ENCODE results near the gene PSMB4. TPM values are rescaled to one million over a fixed set of nuclear protein-coding genes. Genes with fewer than 3 reads are reported as not detected.
"Not testable (repeated sequence)": the region's sequence is repeated elsewhere in the genome, so short reads cannot be mapped to it uniquely, and the experiment has no call there.

PSMB4 gene
- polyA plus RNA-seq, 4 donors: 230 to 434 (median 365) TPM

- H3K36me3 ChIP-seq (ENCODE audit: control insufficient read depth in 3 of 3, insufficient read depth in 2 of 3, low read depth in 1 of 3, low read length in 3 of 3): peaks cover 7 to 42% (median 8%) of the 10 kb centered on the region in 3 donors
- no peak overlapping the region for H3K4me3 ChIP-seq (ENCODE audit: low read depth in 1 of 3, low read length in 3 of 3)
- H3K9me3 ChIP-seq (ENCODE audit: control insufficient read depth in 2 of 2, insufficient read depth in 1 of 2, low read depth in 1 of 2, low read length in 1 of 2): no peaks in the 10 kb centered on the region
- no peak for FAIRE-seq
- DNase-seq: no peak
- no peaks in the 10 kb centered on the region for H3K4me1 ChIP-seq (ENCODE audit: control insufficient read depth in 3 of 3, insufficient read depth in 2 of 3, low read depth in 1 of 3, low read length in 2 of 3)
- no peak overlapping the region for H3K27ac ChIP-seq (ENCODE audit: low read depth in 1 of 3, low read length in 2 of 3)
- 82 to 86% (median 85%) methylated on average over 6 of the region's 6 CpGs for WGBS, 3 donors
- no peaks in the 10 kb centered on the region for H3K27me3 ChIP-seq (ENCODE audit: control insufficient read depth in 3 of 3, insufficient read depth in 3 of 3, low read length in 3 of 3)
These were observed 37.6 kb downstream of the PSMB4 start for GRCh38 chr1:151436985-151437384.

GRCh38 chr1:151437396-151437795 lies 38.0 kb downstream of the PSMB4 start:
- WGBS, 3 donors: 69 to 80% (median 71%) methylated on average over 8 of the region's 8 CpGs
- H3K27me3 ChIP-seq (ENCODE audit: control insufficient read depth in 3 of 3, insufficient read depth in 3 of 3, low read length in 3 of 3); H3K9me3 ChIP-seq (ENCODE audit: control insufficient read depth in 2 of 2, insufficient read depth in 1 of 2, low read depth in 1 of 2, low read length in 1 of 2); H3K4me1 ChIP-seq (ENCODE audit: control insufficient read depth in 3 of 3, insufficient read depth in 2 of 3, low read depth in 1 of 3, low read length in 2 of 3); H3K4me3 ChIP-seq (ENCODE audit: low read depth in 1 of 3, low read length in 3 of 3); H3K27ac ChIP-seq (ENCODE audit: low read depth in 1 of 3, low read length in 2 of 3); DNase-seq; FAIRE-seq: not testable (repeated sequence)
- H3K36me3 ChIP-seq (ENCODE audit: control insufficient read depth in 3 of 3, insufficient read depth in 2 of 3, low read depth in 1 of 3, low read length in 3 of 3): peaks cover 7 to 42% (median 8%) of the 10 kb centered on the region in 3 donors

DNA sequence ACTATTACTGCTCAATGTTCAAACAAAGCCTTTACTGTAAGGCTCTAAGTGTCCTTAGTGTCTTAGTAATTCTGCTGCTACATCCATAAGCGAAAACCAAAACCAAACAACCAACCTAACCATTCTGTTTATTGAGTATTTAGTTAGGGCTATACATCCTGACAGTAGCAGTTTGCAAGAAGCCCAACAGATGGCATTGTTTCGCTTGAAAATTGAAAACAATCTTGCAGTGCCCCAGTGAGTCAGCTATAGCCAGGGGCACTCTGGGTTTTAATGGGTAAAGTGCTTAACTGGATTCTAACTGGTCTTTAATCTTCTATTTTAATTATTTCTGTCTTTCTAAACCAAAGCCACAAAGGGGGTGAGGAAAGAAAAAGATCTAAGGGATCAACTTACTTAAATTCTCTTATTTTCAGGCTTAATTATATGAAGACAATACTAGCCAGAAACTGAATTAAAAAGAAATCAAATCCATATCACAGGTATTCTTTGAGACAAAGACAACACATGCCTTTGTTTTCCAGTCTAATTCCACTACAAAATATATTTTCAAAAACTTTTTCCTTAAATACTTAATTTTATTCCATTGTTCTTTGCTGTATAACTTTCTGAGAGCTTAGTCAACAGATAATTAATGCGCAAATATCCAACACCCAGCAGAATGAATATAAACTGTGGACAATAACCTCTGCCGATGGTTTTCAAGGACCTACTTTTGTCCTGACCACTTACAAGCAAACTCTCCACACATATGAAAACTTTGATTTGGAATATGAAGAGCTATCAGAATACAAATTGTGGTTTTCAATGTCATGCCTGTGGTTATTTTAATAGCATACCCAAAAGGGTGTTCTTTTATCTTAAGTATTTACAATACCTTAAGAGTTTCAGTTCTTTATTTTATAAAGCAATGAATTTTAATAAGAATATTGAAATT lies 44.7 kb downstream of the PSMB4 start:
- WGBS, 3 donors: 34 to 42% (median 40%) methylated on average over 4 of the region's 4 CpGs
- DNase-seq (peak; percentile 84 to 85), FAIRE-seq (peak; percentile 19)
- Histone ChIP-seq H3K27me3 (ENCODE audit: control insufficient read depth in 3 of 3, insufficient read depth in 3 of 3, low read length in 3 of 3) (no peaks in the 10 kb centered on the region), H3K36me3 (ENCODE audit: control insufficient read depth in 3 of 3, insufficient read depth in 2 of 3, low read depth in 1 of 3, low read length in 3 of 3) (peaks cover 5 to 15% (median 8%) of the 10 kb centered on the region in 3 donors), H3K4me1 (ENCODE audit: control insufficient read depth in 3 of 3, insufficient read depth in 2 of 3, low read depth in 1 of 3, low read length in 2 of 3) (no peaks in the 10 kb centered on the region), H3K4me3 (ENCODE audit: low read depth in 1 of 3, low read length in 3 of 3) (no peak overlapping the region), H3K9me3 (ENCODE audit: control insufficient read depth in 2 of 2, insufficient read depth in 1 of 2, low read depth in 1 of 2, low read length in 1 of 2) (no peaks in the 10 kb centered on the region), H3K27ac (ENCODE audit: low read depth in 1 of 3, low read length in 2 of 3) (no peak overlapping the region)

- H3K4me3 ChIP-seq (ENCODE audit: low read depth in 1 of 3, low read length in 3 of 3): no peak overlapping the region
- 69 to 78% (median 76%) methylated on average over 4 of the region's 4 CpGs for WGBS, 3 donors
- DNase-seq (no peak), FAIRE-seq (no peak)
- peaks cover 5 to 17% (median 8%) of the 10 kb centered on the region in 3 donors for H3K36me3 ChIP-seq (ENCODE audit: control insufficient read depth in 3 of 3, insufficient read depth in 2 of 3, low read depth in 1 of 3, low read length in 3 of 3)
- H3K27me3 ChIP-seq (ENCODE audit: control insufficient read depth in 3 of 3, insufficient read depth in 3 of 3, low read length in 3 of 3): no peaks in the 10 kb centered on the region
- H3K27ac ChIP-seq (ENCODE audit: low read depth in 1 of 3, low read length in 2 of 3): peak overlapping the region in 1 of 3 donors; percentile 16
- H3K4me1 ChIP-seq (ENCODE audit: control insufficient read depth in 3 of 3, insufficient read depth in 2 of 3, low read depth in 1 of 3, low read length in 2 of 3): no peaks in the 10 kb centered on the region
- no peaks in the 10 kb centered on the region for H3K9me3 ChIP-seq (ENCODE audit: control insufficient read depth in 2 of 2, insufficient read depth in 1 of 2, low read depth in 1 of 2, low read length in 1 of 2)
These were observed 45.4 kb downstream of the PSMB4 start for GRCh38 chr1:151444783-151445177.

- no peak overlapping the region for H3K27ac ChIP-seq (ENCODE audit: low read depth in 1 of 3, low read length in 2 of 3)
- no peaks in the 10 kb centered on the region for H3K27me3 ChIP-seq (ENCODE audit: control insufficient read depth in 3 of 3, insufficient read depth in 3 of 3, low read length in 3 of 3)
- H3K9me3 ChIP-seq (ENCODE audit: control insufficient read depth in 2 of 2, insufficient read depth in 1 of 2, low read depth in 1 of 2, low read length in 1 of 2): no peaks in the 10 kb centered on the region
- no peak for FAIRE-seq
- DNase-seq: no peak
- WGBS, 3 donors: 40 to 73% (median 70%) methylated on average over 2 of the region's 2 CpGs
- H3K4me3 ChIP-seq (ENCODE audit: low read depth in 1 of 3, low read length in 3 of 3): no peak overlapping the region
- peaks cover 0 to 28% (median 0%) of the 10 kb centered on the region in 3 donors for H3K36me3 ChIP-seq (ENCODE audit: control insufficient read depth in 3 of 3, insufficient read depth in 2 of 3, low read depth in 1 of 3, low read length in 3 of 3)
- no peaks in the 10 kb centered on the region for H3K4me1 ChIP-seq (ENCODE audit: control insufficient read depth in 3 of 3, insufficient read depth in 2 of 3, low read depth in 1 of 3, low read length in 2 of 3)
These were observed 48.3 kb downstream of the PSMB4 start for GRCh38 chr1:151447696-151448095.

Other genes with a start within 250 kb of the PSMB4 start
- 10 to 100 TPM in 1 of 4 donors, 1 to 10 TPM in 3; 1.6 to 16.2 (median 4.8) TPM for gene TNFAIP8L2, start 242.9 kb upstream of the PSMB4 start, polyA plus RNA-seq
- gene LYSMD1, start 233.7 kb upstream of the PSMB4 start, polyA plus RNA-seq: 1 to 10 TPM; 3.2 to 9.9 (median 6.2) TPM
- gene SCNM1, start 233.4 kb upstream of the PSMB4 start, polyA plus RNA-seq: 10 to 100 TPM; 35.4 to 69.6 (median 47.4) TPM
- gene TMOD4, start 223.6 kb upstream of the PSMB4 start, polyA plus RNA-seq: 1 to 10 TPM in 1 of 4 donors, under 1 TPM in 2, not detected in 1; 0.19 to 1.9 (median 0.38) TPM
- 10 to 100 TPM; 27.3 to 40.1 (median 32.0) TPM for gene VPS72, start 209.4 kb upstream of the PSMB4 start, polyA plus RNA-seq
- 10 to 100 TPM; 18.8 to 31.7 (median 31.4) TPM for gene PIP5K1A, start 201.0 kb upstream of the PSMB4 start, polyA plus RNA-seq
- gene PSMD4, start 144.8 kb upstream of the PSMB4 start, polyA plus RNA-seq: 100 to 1,000 TPM; 112 to 182 (median 153) TPM
- 10 to 100 TPM; 12.2 to 24.0 (median 12.9) TPM for gene ZNF687, start 117.3 kb upstream of the PSMB4 start, polyA plus RNA-seq
- gene PI4KB, start 72.2 kb upstream of the PSMB4 start, polyA plus RNA-seq: 10 to 100 TPM; 30.3 to 52.5 (median 33.8) TPM
- gene RFX5, start 52.3 kb upstream of the PSMB4 start, polyA plus RNA-seq: 10 to 100 TPM; 12.4 to 36.8 (median 25.8) TPM
- 100 to 1,000 TPM in 2 of 4 donors, 10 to 100 TPM in 2; 83.7 to 302 (median 132) TPM for gene SELENBP1, start 26.9 kb upstream of the PSMB4 start, polyA plus RNA-seq
- gene POGZ, start 59.9 kb downstream of the PSMB4 start, polyA plus RNA-seq: 10 to 100 TPM; 11.1 to 77.1 (median 16.0) TPM
- 100 to 1,000 TPM in 3 of 4 donors, 10 to 100 TPM in 1; 33.5 to 286 (median 211) TPM for gene CGN, start 111.8 kb downstream of the PSMB4 start, polyA plus RNA-seq
- 10 to 100 TPM in 2 of 4 donors, 1 to 10 TPM in 2; 8.5 to 31.7 (median 11.5) TPM for gene TUFT1, start 140.7 kb downstream of the PSMB4 start, polyA plus RNA-seq
- gene SNX27, start 212.5 kb downstream of the PSMB4 start, polyA plus RNA-seq: 10 to 100 TPM in 1 of 4 donors, 1 to 10 TPM in 3; 4.3 to 19.2 (median 7.0) TPM